Stomach (tissue), 4 donors: Measurements from ENCODE around the gene DDIAS.
"Not testable (repeated sequence)": the region's sequence is repeated elsewhere in the genome, so short reads cannot be mapped to it uniquely, and the experiment has no call there.

Source experiments
- CTCF ChIP-seq, 7 experiments: fragments of 450-650 bp in 4 of 7; fragments of 200-600 bp in 3 of 7; sonication (generic) in 3 of 7; IDR thresholded peaks; one replicate each; pipeline ENCODE4 v1.5.1; 2016 to 2019; ENCODE audit warnings: antibody characterized with exemption in 7 of 7, control low read depth in 2 of 7, mild to moderate bottlenecking in 1 of 7
- POLR2A ChIP-seq, 4 donors: fragments of 450-650 bp; IDR thresholded peaks; one replicate each; pipeline ENCODE4 v1.6.1; 2016; ENCODE audit warnings: antibody characterized with exemption in 4 of 4, control low read depth in 2 of 4, mild to moderate bottlenecking in 1 of 4, moderate library complexity in 1 of 4

DNA sequence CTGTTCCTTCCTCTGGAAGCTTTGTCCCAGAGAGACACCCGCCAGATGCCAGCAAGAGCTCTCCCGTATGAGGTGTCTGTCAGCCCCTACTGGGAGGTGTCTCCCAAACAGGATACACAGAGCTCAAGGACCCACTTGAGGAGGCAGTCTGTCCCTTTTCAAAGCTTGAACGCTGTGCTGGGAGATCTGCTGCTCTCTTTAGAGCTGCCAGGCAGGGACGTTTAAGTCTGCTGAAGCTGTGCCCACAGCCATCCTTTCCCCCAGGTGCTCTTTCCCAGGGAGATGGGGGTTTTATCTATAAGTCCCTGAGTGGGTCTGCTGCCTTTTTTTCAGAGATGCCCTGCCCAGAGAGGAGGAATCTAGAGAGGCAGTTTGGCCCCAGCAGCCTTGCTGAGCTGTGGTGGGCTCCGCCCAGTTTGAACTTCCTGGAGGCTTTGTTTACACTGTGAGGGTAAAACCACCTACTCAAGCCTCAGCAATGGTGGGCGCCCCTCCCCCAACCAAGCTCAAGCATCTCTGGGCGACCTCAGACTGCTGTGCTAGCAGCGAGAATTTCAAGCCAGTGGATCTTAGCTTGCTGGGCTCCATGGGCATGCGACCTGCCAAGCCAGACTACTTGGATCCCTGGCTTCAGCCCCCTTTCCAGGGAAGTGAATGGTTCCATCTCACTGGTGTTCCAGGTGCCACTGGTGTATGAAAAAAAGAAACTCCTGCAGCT is 54.4 kb downstream of the DDIAS start:
- TF ChIP-seq CTCF, POLR2A (IDR thresholded peaks at IDR 0.05): not testable (repeated sequence)
